ENCODE measurements around the gene KDM4B.
"Not testable (repeated sequence)": the region's sequence is repeated elsewhere in the genome, so short reads cannot be mapped to it uniquely, and the experiment has no call there.

The KDM4B gene

GRCh38 chr19:5154799-5155426 lies 186.0 kb downstream of the KDM4B start:
- ChIA-PET CTCF (interaction anchor here (0.8 to 1.0 kb wide), 2 partner anchors 16 to 17 kb away, joined by 3 to 4 read pairs; no protein-coding TSS in a partner anchor), POLR2A (no interaction called here)
- DNase-seq (ENCODE audit: extremely low spot score), result no peak
- TF ChIP-seq ELF4 (IDR thresholded peaks at IDR 0.05) (no peak), HDGF (IDR thresholded peaks at IDR 0.05; ENCODE audit: borderline replicate concordance) (no peak), ZNF384 (IDR thresholded peaks at IDR 0.05) (no peak), SUZ12 (IDR thresholded peaks at IDR 0.05) (no peak), CTBP1 (IDR thresholded peaks at IDR 0.05; ENCODE audit: borderline replicate concordance) (no peak), TARDBP (IDR thresholded peaks at IDR 0.05) (no peak)

- TF ChIP-seq SP1 (IDR thresholded peaks at IDR 0.05), result no peak
- no peak for TF ChIP-seq PKNOX1 (IDR thresholded peaks at IDR 0.05)
- no peak for TF ChIP-seq ELF4 (IDR thresholded peaks at IDR 0.05)
- no peak for TF ChIP-seq L3MBTL2 (conservative IDR thresholded peaks at IDR 0.05)
- TF ChIP-seq FOXK2 (IDR thresholded peaks at IDR 0.05), result no peak
- TF ChIP-seq BHLHE40 (IDR thresholded peaks at IDR 0.05; ENCODE audit: borderline replicate concordance), result no peak
- TF ChIP-seq ARNT (IDR thresholded peaks at IDR 0.05), result no peak
- no peak for TF ChIP-seq TARDBP (IDR thresholded peaks at IDR 0.05)
- no peak for TF ChIP-seq HDGF (IDR thresholded peaks at IDR 0.05; ENCODE audit: borderline replicate concordance)
- no peak for DNase-seq (ENCODE audit: extremely low spot score)
- POLR2A ChIA-PET, result no interaction called here
- CTCF ChIA-PET, result interaction anchor here (0.6 kb wide), 1 partner anchor 14 kb away, joined by 3 read pairs; no protein-coding TSS in a partner anchor
Observed at GRCh38 chr19:5155586-5156210, 186.8 kb downstream of the KDM4B start.

GRCh38 chr19:5156231-5156986 lies 187.5 kb downstream of the KDM4B start:
- TF ChIP-seq FOXK2 (IDR thresholded peaks at IDR 0.05), result no peak
- no peak for TF ChIP-seq TARDBP (IDR thresholded peaks at IDR 0.05)
- TF ChIP-seq LEF1 (IDR thresholded peaks at IDR 0.05; ENCODE audit: borderline replicate concordance), result no peak
- no peak for DNase-seq (ENCODE audit: extremely low spot score)
- CTCF ChIA-PET, result interaction anchor here (0.6 kb wide), 1 partner anchor 13 kb away, joined by 3 read pairs; no protein-coding TSS in a partner anchor
- POLR2A ChIA-PET, result no interaction called here

- ChIA-PET POLR2A (no interaction called here), CTCF (no interaction called here)
- DNase-seq (ENCODE audit: extremely low spot score), result no peak
- TF ChIP-seq BHLHE40 (IDR thresholded peaks at IDR 0.05; ENCODE audit: borderline replicate concordance) (no peak), NFRKB (IDR thresholded peaks at IDR 0.05) (no peak), FOXA1 (IDR thresholded peaks at IDR 0.05) (no peak), ELF4 (IDR thresholded peaks at IDR 0.05) (no peak), LEF1 (IDR thresholded peaks at IDR 0.05; ENCODE audit: borderline replicate concordance) (no peak), ARNT (IDR thresholded peaks at IDR 0.05) (no peak), SUZ12 (IDR thresholded peaks at IDR 0.05) (no peak), FOXM1 (IDR thresholded peaks at IDR 0.05; ENCODE audit: borderline replicate concordance) (no peak), FOXK2 (IDR thresholded peaks at IDR 0.05) (no peak), L3MBTL2 (conservative IDR thresholded peaks at IDR 0.05) (no peak), TARDBP (IDR thresholded peaks at IDR 0.05) (no peak), PKNOX1 (IDR thresholded peaks at IDR 0.05) (no peak), ZNF384 (IDR thresholded peaks at IDR 0.05) (no peak), CTBP1 (IDR thresholded peaks at IDR 0.05; ENCODE audit: borderline replicate concordance) (no peak), HDGF (IDR thresholded peaks at IDR 0.05; ENCODE audit: borderline replicate concordance) (no peak), SP1 (IDR thresholded peaks at IDR 0.05) (no peak)
Observed at GRCh38 chr19:5157186-5157585, 188.3 kb downstream of the KDM4B start.

- POLR2A ChIA-PET; DNase-seq (ENCODE audit: extremely low spot score); CTCF ChIA-PET: not testable (repeated sequence)
Observed at GRCh38 chr19:5158549-5159134, 189.7 kb downstream of the KDM4B start.

GRCh38 chr19:5160158-5160795 lies 191.4 kb downstream of the KDM4B start:
- CTCF ChIA-PET, result interaction anchor here (1.5 kb wide), 1 partner anchor 10 kb away, joined by 7 read pairs; no protein-coding TSS in a partner anchor
- DNase-seq (ENCODE audit: extremely low spot score); POLR2A ChIA-PET: not testable (repeated sequence)

GRCh38 chr19:5164845-5165696 lies 196.2 kb downstream of the KDM4B start:
- POLR2A ChIA-PET; DNase-seq (ENCODE audit: extremely low spot score); CTCF ChIA-PET: not testable (repeated sequence)
